D341Med (cell line): ENCODE measurements around the gene SIPA1L3.

ENCODE experiments used
- DNase-seq: peaks from one replicate; pipeline ENCODE4 v3.0.0; 2012; ENCODE audit warnings: low spot score

The SIPA1L3 gene

GRCh38 chr19:37979547-37980082, 72.6 kb downstream of the SIPA1L3 start:
- no peak for DNase-seq

GRCh38 chr19:37980419-37981170, 73.6 kb downstream of the SIPA1L3 start:
- DNase-seq = no peak

GRCh38 chr19:37981785-37982475, 74.9 kb downstream of the SIPA1L3 start:
- no peak for DNase-seq

- DNase-seq = no peak
These were observed 75.6 kb downstream of the SIPA1L3 start for GRCh38 chr19:37982655-37983054.

- no peak for DNase-seq
These were observed 76.1 kb downstream of the SIPA1L3 start for GRCh38 chr19:37983153-37983552.

- DNase-seq = no peak
These were observed 76.9 kb downstream of the SIPA1L3 start for GRCh38 chr19:37983916-37984315.

GRCh38 chr19:37986048-37986750, 79.2 kb downstream of the SIPA1L3 start:
- DNase-seq = no peak

- no peak for DNase-seq
These were observed 80.6 kb downstream of the SIPA1L3 start for GRCh38 chr19:37987356-37988332.

- DNase-seq = no peak
These were observed 82.0 kb downstream of the SIPA1L3 start for GRCh38 chr19:37988758-37989635.

GRCh38 chr19:37989855-37990254, 82.8 kb downstream of the SIPA1L3 start:
- DNase-seq = no peak

- no peak for DNase-seq
These were observed 83.4 kb downstream of the SIPA1L3 start for GRCh38 chr19:37990362-37990761.

GRCh38 chr19:37991176-37991835, 84.3 kb downstream of the SIPA1L3 start:
- no peak for DNase-seq

GRCh38 chr19:37991841-37992248, 84.8 kb downstream of the SIPA1L3 start:
- no peak for DNase-seq

GRCh38 chr19:37992761-37993160, 85.8 kb downstream of the SIPA1L3 start:
- DNase-seq = no peak

- no peak for DNase-seq
These were observed 87.8 kb downstream of the SIPA1L3 start for GRCh38 chr19:37994823-37995130.

- DNase-seq = no peak
These were observed 88.3 kb downstream of the SIPA1L3 start for GRCh38 chr19:37995346-37995745.

GRCh38 chr19:37997911-37998344, 90.9 kb downstream of the SIPA1L3 start:
- DNase-seq = no peak

- no peak for DNase-seq
These were observed 91.8 kb downstream of the SIPA1L3 start for GRCh38 chr19:37998801-37999308.

- DNase-seq = no peak
These were observed 92.6 kb downstream of the SIPA1L3 start for GRCh38 chr19:37999309-38000213.
